Right lung (tissue), 5 donors: Measurements from ENCODE around the gene PIK3CD. TPM values are rescaled to one million over a fixed set of nuclear protein-coding genes. Genes with fewer than 3 reads are reported as not detected.
"Not testable (repeated sequence)": the region's sequence is repeated elsewhere in the genome, so short reads cannot be mapped to it uniquely, and the experiment has no call there.

Experiments
- DNase-seq, 2 donors: peaks; one replicate each; pipeline ENCODE4 v3.0.0-alpha.2; 2013
- polyA plus RNA-seq, 5 donors: library from polyadenylated mRNA; unstranded; fragments of 120-200 nt; gene quantifications; one replicate each; pipeline versions ENCODE4 v1.2.1 to v1.2.3, GENCODE V29; 2013; ENCODE audit warnings: inconsistent platforms in 1 of 5, low replicate concordance in 1 of 5; ENCODE audit not compliant: insufficient read length in 5 of 5, insufficient read depth in 1 of 5

The PIK3CD gene
- polyA plus RNA-seq, 5 donors: 4.8 to 6.1 (median 5.7) TPM

DNA sequence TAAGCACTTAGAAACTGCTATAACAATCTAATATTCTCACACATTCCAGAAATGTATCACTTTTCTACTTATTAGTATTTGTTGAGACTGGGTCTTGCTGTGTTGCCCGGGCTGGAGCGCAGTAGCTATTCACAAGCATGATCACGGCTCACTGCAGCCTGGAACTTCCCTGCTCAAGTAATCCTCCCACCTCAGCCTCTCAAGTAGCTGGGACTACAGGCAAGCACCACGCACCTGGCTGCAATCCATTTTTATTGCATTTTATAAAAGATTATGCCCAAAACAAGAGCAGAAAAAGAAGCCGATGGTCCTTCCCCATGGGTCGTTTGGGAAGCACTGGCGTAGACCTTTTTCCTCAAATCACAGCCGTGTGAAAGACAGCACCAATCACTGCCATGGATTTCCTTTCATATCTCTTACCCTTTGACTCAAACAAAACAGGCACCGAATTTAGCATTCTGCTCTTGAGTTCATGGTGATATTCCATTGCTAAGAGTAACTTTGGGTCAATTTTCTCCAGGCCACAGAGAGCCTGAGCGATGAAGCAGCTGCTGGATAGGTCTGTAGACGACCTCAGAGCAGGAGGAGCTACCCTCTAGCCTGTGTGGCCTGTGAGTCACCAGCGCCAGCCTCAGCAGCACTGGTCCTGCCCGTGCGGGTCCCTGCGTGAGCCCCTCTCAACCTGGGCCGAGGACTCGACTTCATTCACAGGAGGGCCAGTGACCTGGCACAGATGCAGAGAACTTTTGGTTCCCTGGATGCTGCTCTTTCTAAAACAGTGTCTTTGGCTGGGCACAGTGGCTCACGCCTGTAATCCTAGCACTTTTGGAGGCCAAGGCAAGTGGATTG is 80.8 kb downstream of the PIK3CD start:
- DNase-seq: no peak

DNA sequence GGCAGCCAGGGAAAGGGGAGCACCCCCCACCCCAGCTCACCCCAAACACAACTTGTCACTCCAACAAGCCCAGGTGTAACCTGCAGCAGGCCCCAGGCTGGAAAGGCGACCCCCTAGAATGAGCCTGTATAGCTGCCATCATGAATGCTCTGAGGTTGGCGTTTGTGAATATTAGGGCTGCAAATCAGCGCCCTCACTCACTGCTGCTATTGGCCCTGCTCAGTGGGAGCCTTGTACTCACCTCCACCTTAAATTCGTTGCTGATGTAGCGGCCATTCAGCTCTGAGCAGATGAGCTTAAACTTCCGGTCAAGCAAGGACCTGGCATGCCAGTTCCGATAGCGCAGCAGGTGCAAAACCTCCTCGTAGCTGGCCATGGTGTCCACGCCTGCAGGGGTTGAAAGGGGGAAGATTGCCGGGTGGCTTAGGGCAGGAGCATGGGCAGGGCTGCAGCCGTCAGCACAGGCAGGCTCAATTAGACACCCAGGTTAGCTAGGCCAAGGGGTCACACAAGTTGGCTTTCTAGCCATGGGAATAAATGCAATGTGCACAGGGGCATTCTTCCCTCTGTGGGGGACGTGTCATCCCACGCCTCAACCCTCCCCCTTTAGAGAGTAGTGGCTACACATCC is 81.7 kb downstream of the PIK3CD start:
- DNase-seq: no peak

DNA sequence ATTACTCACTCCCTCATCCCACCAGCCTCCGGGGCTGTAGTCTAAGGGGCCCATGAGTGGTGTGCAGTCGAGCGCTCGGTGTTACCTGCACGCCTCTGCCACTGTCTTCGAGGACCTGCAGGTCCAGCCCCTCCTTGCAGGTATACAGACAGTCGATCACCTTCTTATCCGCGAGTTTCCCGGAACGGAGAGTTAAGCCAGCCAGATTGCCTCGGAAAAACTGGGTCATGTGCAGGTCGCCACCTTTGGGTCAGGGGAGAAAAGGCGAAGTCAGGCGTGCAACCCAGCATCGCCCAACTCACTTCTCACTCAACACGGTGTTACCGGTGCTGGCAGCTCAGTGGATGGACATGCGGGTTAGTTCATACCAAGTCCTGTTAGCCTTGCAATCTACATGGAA is 84.3 kb downstream of the PIK3CD start:
- no peak for DNase-seq

DNA sequence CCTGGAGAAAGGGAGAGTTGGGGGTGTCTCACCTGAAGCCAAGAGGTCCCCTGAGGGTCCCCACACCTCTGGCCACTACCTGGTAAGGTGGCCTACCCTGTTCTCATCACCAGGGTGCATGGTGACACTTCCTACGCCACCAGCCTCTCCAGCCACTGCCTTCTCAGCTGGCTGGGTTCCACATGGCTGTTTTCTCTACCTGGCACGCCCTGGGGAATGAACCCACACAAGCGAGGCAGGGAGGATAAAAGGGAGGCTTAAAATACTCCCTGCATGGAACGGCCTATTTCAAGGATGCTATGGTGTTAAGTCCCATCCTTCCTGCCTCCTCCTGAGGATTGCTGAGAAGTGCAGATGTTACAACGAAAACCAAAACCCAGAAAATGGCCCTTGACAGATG is 84.7 kb downstream of the PIK3CD start:
- DNase-seq: no peak

DNA sequence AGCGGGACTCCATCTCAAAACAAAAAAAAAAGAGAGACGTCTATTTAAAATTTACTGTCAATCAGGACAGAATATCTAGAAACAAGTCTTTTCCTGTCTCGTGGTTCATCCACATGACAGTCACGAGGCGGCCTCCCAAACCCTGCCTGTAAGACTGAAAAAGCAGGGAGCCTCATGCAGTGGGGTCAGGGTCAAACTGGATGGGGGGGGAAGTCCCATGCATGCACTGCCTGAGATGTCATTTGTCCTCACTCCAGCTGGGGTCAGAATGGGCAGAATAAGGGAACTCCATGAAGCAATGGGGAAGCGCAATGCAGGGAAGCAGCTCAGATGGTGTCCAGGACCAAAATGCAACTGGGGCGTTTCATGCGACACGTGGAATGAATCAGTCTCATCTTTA is 85.5 kb downstream of the PIK3CD start:
- DNase-seq: no peak

DNA sequence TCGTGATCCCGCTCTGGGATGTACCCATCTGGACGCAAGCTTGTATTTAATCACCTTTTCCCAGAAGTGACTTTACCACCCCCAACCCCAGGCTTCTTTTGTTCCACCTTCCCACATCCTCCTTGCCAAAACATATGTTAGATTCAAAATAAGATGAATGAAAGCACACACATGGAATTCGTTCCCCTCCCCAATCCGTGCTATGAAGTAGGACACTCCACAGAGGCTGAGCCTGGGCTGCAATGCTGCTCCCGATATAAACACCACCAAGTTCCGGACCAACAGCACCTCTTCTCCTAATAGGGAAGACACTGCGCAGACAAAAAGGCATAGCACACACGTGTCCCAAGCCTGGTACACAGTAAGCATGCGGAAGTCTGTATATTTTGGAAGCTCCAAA is 86.1 kb downstream of the PIK3CD start:
- DNase-seq: no peak

DNA sequence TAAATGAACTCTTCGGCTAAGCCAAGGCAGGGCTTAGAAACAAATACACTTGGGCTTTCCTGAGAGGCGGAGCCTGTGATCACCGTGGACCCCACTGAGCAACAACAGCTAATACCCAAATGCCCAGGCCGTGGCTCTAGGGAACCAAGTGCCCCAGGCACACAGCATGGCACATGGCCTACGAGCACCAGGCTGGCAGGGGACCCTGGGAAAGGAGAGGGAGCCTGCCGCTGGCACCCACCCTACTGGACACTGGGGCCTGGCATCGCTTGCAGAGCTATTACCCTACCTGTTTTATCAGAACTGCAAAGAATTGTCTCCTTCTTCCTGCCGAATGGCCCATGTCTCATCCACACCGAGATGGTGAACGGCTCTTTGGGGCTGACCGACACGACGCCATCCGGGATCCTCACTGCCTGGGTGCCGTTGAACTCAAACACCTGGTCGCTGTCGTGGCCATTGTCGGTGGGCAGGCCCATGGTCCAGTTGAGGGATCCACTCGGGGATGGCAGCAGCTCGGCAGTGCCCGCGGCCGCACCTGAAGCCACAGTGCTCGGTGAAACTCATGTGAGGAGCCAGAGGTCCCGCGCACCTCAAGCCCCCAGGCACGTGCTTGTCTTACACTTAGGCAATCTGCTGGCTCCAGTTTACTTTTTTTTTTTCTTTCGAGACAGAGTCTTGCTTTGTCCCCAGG is 92.7 kb downstream of the PIK3CD start:
- DNase-seq: no peak

DNA sequence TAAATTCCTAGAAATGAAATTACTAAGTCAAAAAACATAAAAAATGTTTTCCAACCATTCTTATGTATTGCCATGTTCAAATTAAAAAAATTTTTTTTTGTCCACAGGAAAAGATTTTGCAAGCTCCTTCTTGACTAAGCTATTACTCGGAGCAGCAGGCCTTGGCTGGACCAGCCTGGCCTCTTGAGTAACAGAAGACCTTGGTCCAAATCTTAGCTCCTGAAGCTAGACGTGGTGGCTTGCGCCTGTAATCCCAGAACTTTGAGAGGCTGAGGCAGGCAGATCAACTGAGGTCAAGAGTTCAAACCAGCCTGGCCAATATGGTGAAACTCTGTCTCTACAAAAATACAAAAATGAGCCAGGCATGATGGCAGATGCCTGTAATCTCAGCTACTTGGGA is 94.7 kb downstream of the PIK3CD start:
- no peak for DNase-seq

DNA sequence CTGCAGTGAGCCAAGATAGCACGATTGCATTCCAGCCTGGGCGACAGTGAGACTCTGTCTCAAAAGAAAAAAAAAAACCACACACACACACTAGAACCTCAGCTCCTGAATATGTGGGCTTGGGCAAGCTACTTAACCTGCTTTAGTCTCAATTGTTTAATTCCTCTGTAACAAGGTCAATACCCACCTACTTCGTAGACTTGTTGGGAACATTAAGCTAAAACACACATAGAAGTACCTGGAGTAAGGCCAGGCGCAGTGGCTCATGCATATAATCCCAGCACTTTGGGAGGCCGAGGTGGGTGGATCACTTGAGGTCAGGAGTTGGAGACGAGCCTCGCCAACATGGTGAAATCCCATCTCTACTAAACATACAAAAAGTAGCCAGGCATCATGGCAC is 95.1 kb downstream of the PIK3CD start:
- DNase-seq: no peak

DNA sequence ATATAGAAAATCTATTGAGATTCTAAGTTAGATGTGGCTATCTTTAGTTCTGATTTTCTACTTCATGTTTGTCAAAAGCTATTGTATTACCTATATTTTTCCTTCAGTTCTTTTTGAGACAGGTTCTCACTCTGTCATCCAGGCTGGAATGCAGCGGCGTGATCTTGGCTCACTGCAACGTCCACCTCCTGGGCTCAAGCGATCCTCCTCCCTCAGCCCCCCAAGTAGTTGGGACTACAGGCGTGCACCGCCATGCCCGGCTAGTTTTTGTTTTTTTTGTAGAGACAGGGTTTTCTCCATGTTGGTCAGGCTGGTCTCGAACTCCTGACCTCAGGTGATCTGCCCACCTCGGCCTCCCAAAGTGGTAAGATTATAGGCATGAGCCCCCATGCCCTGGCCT is 96.9 kb downstream of the PIK3CD start:
- not testable (repeated sequence) for DNase-seq

DNA sequence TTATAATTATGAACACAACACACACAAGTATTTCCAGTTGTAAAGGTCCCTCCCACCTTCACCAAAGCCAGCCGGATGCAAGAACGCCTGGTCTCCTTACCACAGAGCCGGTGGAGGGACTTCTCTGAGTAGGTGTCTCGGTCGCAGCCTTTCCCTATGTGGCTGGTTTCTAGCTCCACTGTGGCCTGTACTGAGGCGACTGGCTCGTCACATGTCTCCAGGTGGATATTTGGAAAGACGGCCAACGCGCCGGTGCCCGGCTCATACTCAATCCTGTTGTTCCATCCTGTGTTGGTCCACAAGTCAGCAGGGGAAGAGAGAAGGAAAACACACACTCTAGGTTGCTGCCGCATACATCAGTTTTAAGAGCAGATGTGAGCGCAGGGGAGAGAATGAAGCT is 97.8 kb downstream of the PIK3CD start:
- DNase-seq: no peak

DNA sequence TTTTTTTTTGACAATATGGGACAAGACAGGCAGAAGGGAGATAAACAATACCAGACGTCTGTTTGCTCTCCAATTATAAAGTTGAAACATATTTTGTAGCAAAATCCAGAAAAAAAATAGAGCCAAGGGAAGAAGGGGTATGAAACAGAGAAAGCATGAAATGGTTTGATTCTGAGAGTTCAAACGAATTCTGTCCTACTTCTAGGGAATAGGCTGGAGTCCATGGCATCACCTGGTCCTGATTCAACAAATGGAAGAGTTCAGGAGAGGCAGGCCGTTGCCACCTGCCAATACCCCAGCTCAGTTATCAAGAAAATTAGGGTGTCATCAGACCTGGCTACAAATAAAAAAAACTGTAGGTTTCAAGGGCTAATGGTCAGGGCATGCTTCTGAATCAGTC is 100.4 kb downstream of the PIK3CD start:
- no peak for DNase-seq

DNA sequence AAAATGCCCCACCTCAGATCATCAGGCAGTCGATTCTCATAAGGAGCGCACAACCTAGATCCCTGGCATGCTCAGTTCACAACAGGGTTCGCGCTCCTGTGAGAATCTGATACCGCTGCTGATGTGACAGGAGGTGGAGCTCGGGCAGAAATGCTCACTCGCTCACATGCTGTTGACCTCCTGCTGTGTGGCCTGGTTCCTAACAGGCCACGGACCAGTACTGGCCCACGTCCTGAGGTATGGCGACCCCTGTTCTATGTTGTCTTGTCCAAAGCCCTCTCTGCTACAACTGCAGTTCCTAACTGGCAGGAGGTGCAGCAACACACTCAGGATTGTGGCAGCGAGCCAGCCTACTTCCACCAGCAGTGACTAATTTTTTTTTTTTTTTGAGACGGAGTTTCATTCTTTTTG is 101.6 kb downstream of the PIK3CD start:
- no peak for DNase-seq

DNA sequence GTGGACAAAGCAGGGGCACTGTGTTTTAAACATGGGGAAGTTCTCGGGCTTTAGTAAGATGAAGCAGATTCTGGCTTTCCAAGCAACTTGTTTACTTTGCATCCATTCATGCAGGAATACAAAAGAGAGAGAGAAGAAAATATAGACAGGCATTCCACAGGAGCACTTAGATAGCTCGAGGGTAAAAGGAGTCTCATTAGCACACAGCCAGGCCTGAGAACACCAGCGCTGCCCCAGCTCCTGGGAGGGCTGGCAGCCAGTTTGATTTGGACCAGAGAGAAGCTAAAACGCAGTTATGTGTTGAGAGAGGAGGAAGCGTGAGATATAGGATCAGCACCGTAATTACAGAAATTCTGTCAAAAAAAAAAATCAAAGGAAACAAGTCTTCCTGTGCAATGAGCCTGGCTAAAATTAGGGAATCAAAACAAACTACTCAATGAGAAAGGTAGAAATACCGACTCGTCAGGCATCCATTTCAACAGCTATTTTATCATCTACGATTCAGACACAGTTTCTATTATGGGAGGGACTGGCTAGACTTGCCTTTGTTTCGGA is 104.0 kb downstream of the PIK3CD start:
- DNase-seq: no peak

DNA sequence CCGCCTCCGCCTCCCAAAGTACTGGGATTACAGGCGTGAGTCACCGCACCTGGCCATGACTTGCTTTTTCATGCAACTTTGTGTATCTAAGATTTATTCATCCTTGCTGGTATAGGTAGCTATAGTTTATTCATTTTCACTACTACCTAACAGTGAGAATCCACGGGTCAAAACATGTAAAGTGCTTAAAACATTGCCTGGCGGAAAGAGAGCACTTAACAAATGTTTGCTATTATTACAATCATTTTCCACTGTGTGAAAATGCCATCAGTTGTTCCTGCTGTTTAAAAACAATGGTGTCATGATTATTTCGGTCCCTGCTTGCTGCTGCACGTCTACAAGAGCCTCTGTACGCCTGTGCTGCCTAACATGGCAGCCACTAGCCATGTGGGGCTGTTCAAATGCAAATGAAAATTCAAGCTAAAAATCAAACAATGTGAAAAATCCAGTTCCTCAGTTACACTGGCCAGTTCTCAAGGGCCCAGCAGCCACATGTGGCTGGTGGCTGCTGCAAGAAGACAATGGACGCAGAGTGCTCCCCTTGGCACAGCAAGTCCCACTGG is 107.1 kb downstream of the PIK3CD start:
- no peak for DNase-seq

DNA sequence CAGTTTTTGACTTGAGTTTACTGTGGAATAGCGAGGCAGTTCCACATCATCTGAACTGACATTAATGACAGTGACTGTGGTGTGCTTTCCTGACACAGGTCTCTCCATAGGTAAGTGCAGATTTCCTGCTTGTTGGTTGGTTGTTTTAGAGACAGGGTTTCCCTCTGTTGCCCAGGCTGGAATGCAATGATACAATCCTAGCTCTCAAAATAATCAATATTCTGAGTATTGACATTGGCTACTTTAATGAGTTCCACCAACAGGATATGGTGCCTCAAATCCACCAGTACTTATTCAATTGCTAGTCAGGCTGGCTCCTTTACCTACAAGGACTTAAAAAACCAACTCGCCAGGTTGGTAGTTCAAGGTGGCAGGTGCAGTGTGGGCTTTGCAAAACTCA is 108.4 kb downstream of the PIK3CD start:
- DNase-seq: no peak

DNA sequence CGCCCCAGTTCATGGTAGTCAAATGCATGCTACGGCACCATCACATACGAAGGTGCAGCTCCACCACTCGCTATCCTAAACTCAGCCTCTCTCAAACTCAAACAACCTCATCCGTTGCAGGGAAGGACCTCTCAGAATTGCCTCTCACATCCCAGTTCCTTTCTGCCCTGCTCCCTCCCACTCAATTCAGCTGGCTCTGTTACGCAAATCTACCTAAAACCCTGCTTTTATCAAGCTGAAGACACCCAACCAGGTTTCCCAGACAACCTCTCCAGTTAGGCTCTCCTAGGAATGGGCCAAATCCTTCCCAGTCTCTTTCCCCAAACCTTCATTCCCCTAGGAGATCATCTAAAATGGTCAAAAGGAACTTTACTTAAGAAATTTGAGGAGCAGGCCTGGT is 109.3 kb downstream of the PIK3CD start:
- DNase-seq: no peak

DNA sequence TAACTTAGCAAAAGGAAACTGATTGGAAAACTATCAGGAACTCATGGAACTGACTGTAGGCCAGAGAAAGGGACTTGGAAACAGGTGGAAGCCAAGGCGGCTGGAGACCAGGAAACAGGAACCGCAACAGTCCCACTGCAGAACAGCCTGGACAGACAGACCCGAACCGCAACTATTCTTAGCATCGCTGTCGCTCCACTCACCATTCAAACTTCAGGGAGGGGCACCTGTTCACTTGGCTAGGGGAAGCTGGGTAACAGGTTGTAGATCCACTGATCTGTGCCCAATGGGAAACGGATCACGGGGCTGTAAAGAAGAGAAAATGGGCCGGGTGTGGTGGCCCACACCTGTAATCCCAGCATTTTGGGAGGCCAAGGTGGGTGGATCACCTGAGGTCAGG is 110.3 kb downstream of the PIK3CD start:
- DNase-seq: no peak

DNA sequence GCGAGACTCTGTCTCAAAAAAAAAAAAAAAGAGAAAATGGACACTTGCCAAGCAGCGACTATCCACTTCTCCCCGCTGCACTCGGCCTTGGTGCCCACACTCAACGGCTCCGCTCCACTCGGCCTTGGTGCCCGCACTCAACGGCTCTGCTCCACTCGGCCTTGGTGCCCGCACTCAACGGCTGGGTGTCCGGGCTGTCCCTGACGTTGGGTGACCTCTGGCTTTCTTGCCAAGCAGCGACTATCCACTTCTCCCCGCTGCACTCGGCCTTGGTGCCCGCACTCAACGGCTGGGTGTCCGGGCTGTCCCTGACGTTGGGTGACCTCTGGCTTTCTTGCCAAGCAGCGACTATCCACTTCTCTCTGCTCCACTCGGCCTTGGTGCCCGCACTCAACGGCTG is 110.9 kb downstream of the PIK3CD start:
- DNase-seq: not testable (repeated sequence)

DNA sequence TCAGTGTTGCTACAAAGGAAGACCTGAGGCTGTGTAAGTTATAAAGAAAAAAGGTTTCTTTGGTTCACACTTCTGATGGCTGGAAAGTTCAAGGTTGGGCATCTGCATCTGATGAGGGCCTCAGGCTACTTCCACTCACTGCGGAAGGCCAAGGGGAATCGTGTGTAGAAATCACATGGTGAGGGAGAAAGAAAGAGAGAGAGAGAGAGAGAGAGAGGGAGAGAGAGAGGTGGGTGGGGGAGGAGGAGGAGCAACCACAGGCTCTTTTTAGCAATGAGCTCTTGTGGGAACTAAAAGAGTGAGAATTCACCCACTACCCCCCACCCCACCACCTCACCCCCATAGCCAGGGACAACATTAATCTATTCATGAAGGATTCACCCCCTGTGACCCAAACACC is 112.4 kb downstream of the PIK3CD start:
- DNase-seq: no peak

DNA sequence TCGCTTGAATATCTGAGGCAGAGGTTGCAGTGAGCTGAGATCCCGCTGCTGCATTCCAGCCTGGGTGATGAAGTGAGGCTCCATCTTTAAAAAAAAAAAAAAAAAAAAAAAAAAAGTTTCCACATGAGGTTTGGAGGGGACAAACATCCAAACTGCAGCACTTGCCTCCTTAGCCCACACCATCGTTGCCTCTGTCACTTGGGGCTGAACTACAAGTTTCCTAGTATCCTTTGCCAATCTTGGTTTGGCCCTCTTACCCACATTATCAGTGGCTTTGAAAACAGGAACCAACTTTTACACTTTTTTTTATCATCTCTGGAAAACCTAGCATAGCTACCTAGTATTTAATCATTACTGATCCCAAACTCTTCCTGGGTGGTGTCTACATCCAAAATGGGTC is 113.0 kb downstream of the PIK3CD start:
- no peak for DNase-seq

DNA sequence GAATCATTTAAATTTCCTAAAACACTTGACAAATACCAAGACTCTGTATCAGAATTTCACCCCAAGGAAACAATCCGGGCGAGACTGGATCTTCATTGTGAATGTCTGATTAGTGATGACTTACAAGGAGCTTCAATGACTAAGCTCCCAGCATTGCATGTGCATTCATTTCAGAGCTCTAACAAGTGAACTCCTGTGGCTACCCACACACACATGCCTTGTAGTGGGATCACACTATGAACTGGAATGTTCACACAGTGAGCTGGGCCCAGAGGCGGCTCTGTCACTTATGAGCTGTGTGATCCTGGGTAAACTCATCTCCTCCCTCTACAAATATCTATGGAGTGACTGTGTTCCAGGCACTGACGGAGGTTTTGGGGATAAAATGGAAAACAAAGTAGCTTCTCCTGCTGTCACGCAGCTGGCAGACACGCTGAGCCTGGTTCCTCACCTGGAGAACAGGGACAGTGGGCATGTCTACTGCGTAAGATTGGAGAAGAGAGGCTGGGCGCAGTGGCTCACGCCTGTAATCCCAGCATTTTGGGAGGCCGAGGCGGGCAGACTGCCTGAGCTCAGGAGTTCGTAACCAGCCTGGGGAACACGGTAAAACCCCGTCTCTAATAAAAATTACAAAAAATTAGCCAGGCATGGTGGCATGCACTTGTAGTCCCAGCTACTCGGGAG is 115.4 kb downstream of the PIK3CD start:
- no peak for DNase-seq
